BLaER1 treated with 17β-estradiol and CSF1 and Interleukin-3, amounts not matched to agents 10 nM and 100 nM (cell line): ENCODE measurements around the gene LRRC8A.

Experiments used
- H3K27ac ChIP-seq, 11 experiments: shearing (Covaris generic); formaldehyde crosslinking; 2 replicates each; pipeline ENCODE4 v1.8.1; 2022
- H3K27me3 ChIP-seq, 11 experiments: shearing (Covaris generic); formaldehyde crosslinking; 2 replicates each; pipeline ENCODE4 v1.8.1; 2022
- H3K36me3 ChIP-seq, 11 experiments: shearing (Covaris generic); formaldehyde crosslinking; 2 replicates each; pipeline ENCODE4 v1.8.1; 2022
- H3K4me1 ChIP-seq, 10 experiments: shearing (Covaris generic); formaldehyde crosslinking; 2 replicates each; pipeline ENCODE4 v1.8.1; 2022
- H3K4me2 ChIP-seq, 11 experiments: shearing (Covaris generic); formaldehyde crosslinking; 2 replicates each; pipeline ENCODE4 v1.8.1; 2022
- H3K4me3 ChIP-seq, 10 experiments: shearing (Covaris generic); formaldehyde crosslinking; 2 replicates each; pipeline ENCODE4 v1.8.1; 2022
- H3K9ac ChIP-seq, 11 experiments: shearing (Covaris generic); formaldehyde crosslinking; 2 replicates each; pipeline ENCODE4 v1.8.1; 2022
- H3K9me3 ChIP-seq, 11 experiments: shearing (Covaris generic); formaldehyde crosslinking; replicated peaks in 1 of 11; 2 replicates each; pipeline ENCODE4 v1.8.1; 2022
- H4K20me1 ChIP-seq, 11 experiments: shearing (Covaris generic); formaldehyde crosslinking; 2 replicates each; pipeline ENCODE4 v1.8.1; 2022
- Cebpa-rat ChIP-seq, 11 experiments: shearing (Covaris generic); IDR thresholded peaks; 2 replicates each; pipeline ENCODE4 v1.8.1; 2022

The LRRC8A gene

DNA sequence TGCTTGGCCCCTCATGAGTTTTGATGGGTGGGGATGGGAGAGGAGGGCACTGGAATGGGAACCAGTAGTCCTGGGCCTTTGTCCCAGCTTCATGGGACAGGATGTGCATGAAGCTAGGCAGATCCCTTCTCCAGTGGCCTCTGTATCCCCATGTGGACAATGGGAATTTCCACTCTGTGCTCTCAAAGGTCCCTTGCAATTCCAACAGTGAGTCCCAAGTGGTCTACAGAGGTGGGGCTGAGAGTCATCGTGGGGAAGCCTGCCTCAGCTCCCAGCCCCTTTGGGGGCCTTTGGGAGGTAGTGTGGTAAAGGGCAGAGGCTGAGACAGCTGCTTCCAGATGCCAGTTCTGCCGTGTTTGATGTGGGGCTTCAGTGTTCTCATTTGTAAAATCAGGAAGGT lies 37.0 kb downstream of the LRRC8A start:
- H3K27ac ChIP-seq = peak overlapping the region in 8 of 11 experiments; percentile 1 to 78 (median 62); a peak in 13 of 22 replicates

DNA sequence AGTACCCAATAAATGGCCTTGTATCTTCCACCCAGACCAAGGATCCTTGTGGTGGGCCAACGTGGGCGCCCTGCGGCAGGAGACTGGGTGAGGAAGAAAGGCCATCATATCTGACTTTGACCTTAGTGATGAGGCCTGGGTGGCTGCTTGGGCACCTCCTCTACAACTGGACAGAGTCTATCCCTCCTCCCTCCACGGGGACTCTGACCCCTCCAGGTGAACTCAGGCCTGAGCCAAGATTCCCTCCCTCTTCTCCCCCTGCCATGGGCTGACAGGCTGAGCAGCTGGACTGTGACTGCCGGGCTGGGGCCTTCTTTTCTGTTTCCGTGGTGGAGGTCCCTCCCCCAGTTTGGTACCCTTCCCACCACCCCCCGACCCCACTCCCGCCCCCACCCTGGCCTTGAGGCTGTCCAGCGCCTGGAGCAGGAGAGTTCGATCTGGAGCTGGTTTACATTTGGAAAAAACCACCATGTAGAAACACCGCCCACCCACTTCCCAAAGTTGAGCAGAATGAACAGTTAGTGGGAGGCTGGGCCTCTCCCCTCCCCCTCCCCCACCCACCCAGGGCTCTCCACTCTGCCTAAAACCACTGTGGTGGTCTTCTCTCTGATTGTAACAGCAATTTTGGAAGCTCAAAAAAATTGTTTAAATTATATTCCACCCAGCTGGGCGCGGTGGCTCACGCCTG lies 37.6 kb downstream of the LRRC8A start:
- Histone ChIP-seq H3K36me3 (peaks cover 27 to 45% (median 37%) of the 10 kb centered on the region in 11 experiments), H3K27me3 (no peaks in the 10 kb centered on the region; a peak in 2 of 22 replicates), H3K4me1 (peaks cover 26 to 71% (median 55%) of the 10 kb centered on the region in 10 experiments), H3K9me3 (no peaks in the 10 kb centered on the region), H4K20me1 (peaks cover 1 to 23% (median 6%) of the 10 kb centered on the region in 11 experiments; a peak in 14 of 22 replicates), H3K4me2 (peak overlapping the region; percentile 14 to 99 (median 94); a peak in 20 of 22 replicates), H3K4me3 (no peak overlapping the region), H3K9ac (peak overlapping the region in 6 of 11 experiments; percentile 1 to 86 (median 81); a peak in 9 of 22 replicates), H3K27ac (peak overlapping the region in 8 of 11 experiments; percentile 1 to 92 (median 84); a peak in 14 of 22 replicates)
- no peak for TF ChIP-seq Cebpa-rat (IDR thresholded peaks at IDR 0.05)

More for the DNA sequence above, 37.0 kb downstream of the LRRC8A start:
- Histone ChIP-seq H3K9ac (peak overlapping the region in 5 of 11 experiments; percentile 1 to 68 (median 56); a peak in 7 of 22 replicates), H3K27me3 (no peaks in the 10 kb centered on the region; a peak in 2 of 22 replicates), H3K36me3 (peaks cover 27 to 52% (median 41%) of the 10 kb centered on the region in 11 experiments), H3K9me3 (no peaks in the 10 kb centered on the region), H3K4me1 (peaks cover 32 to 71% (median 57%) of the 10 kb centered on the region in 10 experiments), H3K4me2 (peak overlapping the region; percentile 14 to 85 (median 64); a peak in 18 of 22 replicates), H4K20me1 (peaks cover 5 to 29% (median 12%) of the 10 kb centered on the region in 11 experiments; a peak in 16 of 22 replicates), H3K4me3 (no peak overlapping the region)
- no peak for TF ChIP-seq Cebpa-rat (IDR thresholded peaks at IDR 0.05)

DNA sequence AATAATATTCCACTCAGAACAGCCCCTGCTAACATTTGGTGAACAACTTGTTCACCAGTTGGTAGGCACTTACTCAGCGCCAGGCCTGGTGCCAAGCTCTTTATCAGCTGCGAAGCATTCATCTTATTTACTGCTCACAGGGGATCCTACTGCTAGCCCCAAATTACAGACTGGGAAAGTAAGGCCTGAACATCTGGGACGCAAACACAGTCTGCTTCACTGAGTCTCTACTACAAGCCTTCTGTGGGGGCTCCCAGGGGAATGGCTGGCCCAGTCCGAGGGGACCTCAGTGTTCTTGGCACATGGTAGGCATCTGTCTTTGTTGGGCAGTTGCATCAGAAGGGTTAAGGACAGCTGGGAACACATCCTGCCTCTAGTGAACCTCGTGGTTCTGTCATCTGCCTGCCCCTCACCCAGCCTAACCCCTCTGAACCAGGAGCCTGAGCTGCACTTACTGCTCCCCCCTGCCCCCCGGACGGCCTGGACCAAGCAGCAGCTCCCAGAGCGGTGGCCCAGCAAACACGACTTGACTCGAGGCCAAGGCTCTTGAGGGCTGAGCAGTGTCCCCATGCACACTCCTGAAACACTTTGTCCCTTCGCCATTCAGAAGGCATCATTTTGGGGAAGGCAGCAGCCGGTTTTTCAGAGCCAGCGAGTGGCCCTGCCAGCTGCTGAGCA lies 38.6 kb downstream of the LRRC8A start, which contains the start of gene PHYHD1:
PHYHD1 (plus strand) TSS at position 602 of the 678 bp plus-strand sequence. CDS start 1,342 bp downstream, outside the sequence.
- peaks cover 26 to 71% (median 55%) of the 10 kb centered on the region in 10 experiments for H3K4me1 ChIP-seq
- no peaks in the 10 kb centered on the region for H3K9me3 ChIP-seq
- peak in 5 of 11 experiments; percentile 6 to 84 (median 66); a peak in 7 of 22 replicates for TF ChIP-seq Cebpa-rat (IDR thresholded peaks at IDR 0.05)
- peaks cover 0 to 13% (median 0%) of the 10 kb centered on the region in 11 experiments; a peak in 7 of 22 replicates for H4K20me1 ChIP-seq
- peak within 1 kb of the TSS; percentile 46 to 72 (median 62) for H3K4me3 ChIP-seq
- H3K4me2 ChIP-seq = peak within 1 kb of the TSS; percentile 87 to 99 (median 95)
- H3K9ac ChIP-seq = peak within 1 kb of the TSS; percentile 66 to 86 (median 76)
- no peaks in the 10 kb centered on the region; a peak in 2 of 22 replicates for H3K27me3 ChIP-seq
- peaks cover 26 to 36% (median 28%) of the 10 kb centered on the region in 11 experiments for H3K36me3 ChIP-seq
- H3K27ac ChIP-seq = peak within 1 kb of the TSS; percentile 48 to 92 (median 75); a peak in 20 of 22 replicates

DNA sequence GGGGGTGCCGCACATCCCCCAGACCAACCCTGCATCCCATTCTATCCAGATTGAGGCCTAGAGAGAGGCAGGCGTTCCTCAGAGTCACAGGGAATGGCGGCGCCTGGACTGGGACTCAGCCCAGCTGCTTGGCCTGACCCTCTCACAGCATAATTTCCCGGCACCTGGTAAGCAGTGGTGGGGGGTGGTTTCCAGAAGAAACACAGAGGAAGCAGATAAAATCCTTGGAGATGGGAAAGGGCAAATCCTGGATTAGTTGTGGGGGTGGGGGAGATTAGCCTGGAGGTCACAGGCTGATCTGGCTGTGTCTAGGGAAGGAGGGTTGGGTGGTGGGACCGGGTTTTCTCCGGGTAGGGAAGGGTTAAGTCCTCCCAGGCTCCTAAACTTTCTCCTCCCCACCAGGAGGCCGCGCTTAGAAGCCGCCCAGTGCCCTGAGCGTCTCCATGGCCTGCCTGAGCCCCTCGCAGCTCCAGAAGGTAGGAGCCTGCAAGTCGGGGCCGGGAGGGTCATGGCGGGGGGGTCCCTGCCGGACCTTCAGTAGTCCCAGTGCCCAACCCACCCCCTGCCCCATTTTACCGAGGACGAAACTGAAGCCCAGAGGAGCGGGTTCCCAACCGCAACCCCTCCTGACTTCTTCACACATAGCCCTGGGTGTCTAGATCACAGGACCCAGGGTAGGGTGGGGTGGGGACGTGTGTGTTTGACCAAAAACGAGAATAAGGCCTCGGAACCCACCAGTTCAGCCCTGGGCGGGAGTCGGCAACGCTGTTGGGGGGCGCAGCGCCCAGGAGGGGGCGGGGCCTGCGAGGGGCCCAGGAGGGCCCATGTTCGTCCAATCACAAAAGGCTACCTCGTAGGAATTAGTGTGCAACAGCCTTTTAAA lies 40.2 kb downstream of the LRRC8A start:
- peak overlapping the region; percentile 46 to 72 (median 62) for H3K4me3 ChIP-seq
- H3K9me3 ChIP-seq = no peaks in the 10 kb centered on the region
- no peak for TF ChIP-seq Cebpa-rat (IDR thresholded peaks at IDR 0.05)
- peak overlapping the region; percentile 66 to 86 (median 76) for H3K9ac ChIP-seq
- no peaks in the 10 kb centered on the region; a peak in 1 of 22 replicates for H4K20me1 ChIP-seq
- peak overlapping the region; percentile 87 to 99 (median 95) for H3K4me2 ChIP-seq
- H3K4me1 ChIP-seq = peaks cover 26 to 64% (median 55%) of the 10 kb centered on the region in 10 experiments
- peaks cover 10 to 20% (median 13%) of the 10 kb centered on the region in 11 experiments for H3K36me3 ChIP-seq
- H3K27me3 ChIP-seq = no peaks in the 10 kb centered on the region; a peak in 2 of 22 replicates
- peak overlapping the region; percentile 48 to 92 (median 75); a peak in 20 of 22 replicates for H3K27ac ChIP-seq

- no peaks in the 10 kb centered on the region; a peak in 2 of 22 replicates for H3K27me3 ChIP-seq
- H3K9me3 ChIP-seq = no peaks in the 10 kb centered on the region
- H3K4me3 ChIP-seq = no peak overlapping the region; a peak in 1 of 20 replicates
- H3K4me2 ChIP-seq = peak overlapping the region in 9 of 11 experiments; percentile 92 to 99 (median 95); a peak in 16 of 22 replicates
- H3K36me3 ChIP-seq = peaks cover 0 to 7% (median 0%) of the 10 kb centered on the region in 11 experiments; a peak in 5 of 22 replicates
- peak in 9 of 11 experiments; percentile 35 to 96 (median 75); a peak in 16 of 22 replicates for TF ChIP-seq Cebpa-rat (IDR thresholded peaks at IDR 0.05)
- H3K4me1 ChIP-seq = peaks cover 26 to 53% (median 47%) of the 10 kb centered on the region in 10 experiments
- no peaks in the 10 kb centered on the region for H4K20me1 ChIP-seq
- 0 out of 22 replicates have a peak overlapping the region, but pooled peaks of 2 of the 11 experiments have one; percentile 11 to 82 for H3K9ac ChIP-seq
- H3K27ac ChIP-seq = 0 out of 22 replicates have a peak overlapping the region, but pooled peaks of 3 of the 11 experiments have one; percentile 88 to 92 (median 90)
Measured at GRCh38 chr9:128923493-128923883, 41.6 kb downstream of the LRRC8A start.

GRCh38 chr9:128927731-128928411 lies 45.9 kb downstream of the LRRC8A start:
- Histone ChIP-seq H3K27ac (no peak overlapping the region), H3K4me2 (no peak overlapping the region), H3K9ac (no peak overlapping the region), H3K9me3 (no peaks in the 10 kb centered on the region), H3K36me3 (peaks cover 0 to 13% (median 0%) of the 10 kb centered on the region in 11 experiments; a peak in 2 of 22 replicates), H3K27me3 (no peaks in the 10 kb centered on the region), H4K20me1 (no peaks in the 10 kb centered on the region), H3K4me1 (peaks cover 0 to 13% (median 8%) of the 10 kb centered on the region in 10 experiments; a peak in 17 of 20 replicates), H3K4me3 (no peak overlapping the region)
- no peak for TF ChIP-seq Cebpa-rat (IDR thresholded peaks at IDR 0.05)

GRCh38 chr9:128928624-128929023 lies 46.7 kb downstream of the LRRC8A start:
- Histone ChIP-seq H3K4me3 (no peak overlapping the region), H3K27me3 (no peaks in the 10 kb centered on the region), H3K4me2 (no peak overlapping the region), H3K4me1 (peaks cover 0 to 5% (median under 1%) of the 10 kb centered on the region in 10 experiments; a peak in 5 of 20 replicates), H3K9me3 (no peaks in the 10 kb centered on the region), H3K27ac (no peak overlapping the region), H3K36me3 (peaks cover 0 to 20% (median 0%) of the 10 kb centered on the region in 11 experiments; a peak in 4 of 22 replicates), H4K20me1 (no peaks in the 10 kb centered on the region), H3K9ac (no peak overlapping the region)
- TF ChIP-seq Cebpa-rat (IDR thresholded peaks at IDR 0.05) = no peak
